Measurements from ENCODE around the gene RPTOR. TPM values are rescaled to one million over a fixed set of nuclear protein-coding genes. Genes with fewer than 3 reads are reported as not detected.

The RPTOR gene
- total RNA-seq, 1 experiment from 2014 or later, result 25.1 TPM

- H3K79me2 ChIP-seq (ENCODE audit: insufficient read depth, low read length), result no peaks in the 10 kb centered on the region
- H3K27ac ChIP-seq (ENCODE audit: insufficient read length, low read depth, low read length), result no peak overlapping the region
- H2BK12ac ChIP-seq (ENCODE audit: insufficient read length, low read depth, low read length), result no peak overlapping the region
- H3K18ac ChIP-seq (ENCODE audit: insufficient read length, low read depth, low read length), result no peak overlapping the region
- no peak overlapping the region for H4K5ac ChIP-seq (ENCODE audit: insufficient read length, low read depth, low read length)
- no peak overlapping the region for H4K8ac ChIP-seq (replicated peaks; ENCODE audit: insufficient read length, low read depth, low read length)
- Mint-ChIP-seq H3K27me3 (ENCODE audit: low read depth) (no peaks in the 10 kb centered on the region; the same call in 1 of the 2 replicates), H3K4me3 (no peak overlapping the region; a peak in 1 of 5 replicates), H3K4me1 (peaks cover 32 to 40% of the 10 kb centered on the region in 2 experiments), H3K9me3 (no peaks in the 10 kb centered on the region), H3K36me3 (ENCODE audit: insufficient read depth in 1 of 3, low read depth in 3 of 3) (peaks cover 7 to 9% (median 7%) of the 10 kb centered on the region in 3 experiments; a peak in 6 of 7 replicates), H3K27ac (peak overlapping the region; percentile 34 to 52 (median 47); a peak in 2 of 7 replicates)
- no peak overlapping the region for H2BK20ac ChIP-seq (ENCODE audit: low read depth, low read length, poor library complexity, severe bottlenecking)
- H2AFZ ChIP-seq (ENCODE audit: low read length), result no peak overlapping the region
- no peak overlapping the region for H2BK120ac ChIP-seq (ENCODE audit: low read depth, low read length, poor library complexity, severe bottlenecking)
- no peaks in the 10 kb centered on the region for H3K9me3 ChIP-seq (ENCODE audit: control insufficient read depth, low read depth, low read length)
- no peak overlapping the region for H3K4ac ChIP-seq (ENCODE audit: low read depth, low read length)
- H2BK15ac ChIP-seq (ENCODE audit: low read depth, low read length), result no peak overlapping the region
- H3K14ac ChIP-seq (ENCODE audit: insufficient read depth, low read length), result no peak overlapping the region
- H3K56ac ChIP-seq (ENCODE audit: insufficient read length, low read depth, low read length), result no peak overlapping the region
- WGBS (ENCODE audit: extremely low coverage, insufficient read length, low lambda C conversion rate), result no CpG with 5 or more reads among the region's 24 CpGs
- no peaks in the 10 kb centered on the region for H3K79me1 ChIP-seq (ENCODE audit: insufficient read depth, low read depth, low read length, poor library complexity, severe bottlenecking)
- no peak overlapping the region for H3K23ac ChIP-seq (ENCODE audit: insufficient read length, low read depth, low read length)
- H3K9ac ChIP-seq (ENCODE audit: extremely low read depth, insufficient read length, low read length), result no peak overlapping the region
- H3K23me2 ChIP-seq (ENCODE audit: insufficient read length, low read depth, low read length, poor library complexity, severe bottlenecking), result no peaks in the 10 kb centered on the region
- H2BK5ac ChIP-seq (ENCODE audit: insufficient read length, low read length), result no peak overlapping the region
- H3K4me1 ChIP-seq (ENCODE audit: insufficient read depth, low read length), result peaks cover 2% of the 10 kb centered on the region; the same call in 1 of the 2 replicates
- H4K91ac ChIP-seq (ENCODE audit: insufficient read length, low read depth, low read length), result no peak overlapping the region
- TF ChIP-seq CTCF (conservative IDR thresholded peaks at IDR 0.05), result no peak
- no peak overlapping the region for H3T11ph ChIP-seq (ENCODE audit: low read length)
- H3K4me2 ChIP-seq (ENCODE audit: insufficient read depth, insufficient read length, low read length), result no peak overlapping the region
- no peaks in the 10 kb centered on the region for H4K20me1 ChIP-seq (ENCODE audit: control insufficient read depth, insufficient read depth, insufficient read length)
- no peak overlapping the region for H2AK5ac ChIP-seq (ENCODE audit: insufficient read length, low read length)
- no peak for DNase-seq
- no peaks in the 10 kb centered on the region for H3K27me3 ChIP-seq (ENCODE audit: insufficient read depth, low read length)
Observed at GRCh38 chr17:80779336-80779735, 234.7 kb downstream of the RPTOR start.

Data from H9 (cell line).